GM18526 (cell line): Measurements from ENCODE around the gene PALM.

Source experiments
- POLR2A ChIP-seq: IDR thresholded peaks from 3 replicates; pipeline ENCODE4 v1.6.1; 2011; ENCODE audit not compliant: insufficient read length; ENCODE audit errors: extremely low read depth

PALM gene

GRCh38 chr19:719636-720344 lies 11.1 kb downstream of the PALM start:
- TF ChIP-seq POLR2A, result no peak

GRCh38 chr19:720345-721160 lies 11.8 kb downstream of the PALM start:
- TF ChIP-seq POLR2A, result no peak

GRCh38 chr19:722553-723101 lies 13.9 kb downstream of the PALM start:
- no peak for TF ChIP-seq POLR2A

GRCh38 chr19:723247-723646 lies 14.5 kb downstream of the PALM start:
- no peak for TF ChIP-seq POLR2A

- no peak for TF ChIP-seq POLR2A
Observed at GRCh38 chr19:723714-724113, 15.0 kb downstream of the PALM start.

GRCh38 chr19:725461-726089 lies 16.8 kb downstream of the PALM start:
- TF ChIP-seq POLR2A, result no peak

GRCh38 chr19:726993-727956 lies 18.5 kb downstream of the PALM start:
- TF ChIP-seq POLR2A, result no peak

GRCh38 chr19:728011-728410 lies 19.3 kb downstream of the PALM start:
- TF ChIP-seq POLR2A, result no peak

- no peak for TF ChIP-seq POLR2A
Observed at GRCh38 chr19:729965-730668, 21.4 kb downstream of the PALM start.

- no peak for TF ChIP-seq POLR2A
Observed at GRCh38 chr19:731000-731399, 22.3 kb downstream of the PALM start.

GRCh38 chr19:732148-733069 lies 23.7 kb downstream of the PALM start:
- no peak for TF ChIP-seq POLR2A

- no peak for TF ChIP-seq POLR2A
Observed at GRCh38 chr19:734716-735115, 26.0 kb downstream of the PALM start.

- no peak for TF ChIP-seq POLR2A
Observed at GRCh38 chr19:736125-736524, 27.4 kb downstream of the PALM start.
